HUDEP-2 (cell line): ENCODE measurements around the gene POR.
"Not testable (repeated sequence)": the region's sequence is repeated elsewhere in the genome, so short reads cannot be mapped to it uniquely, and the experiment has no call there.

Experiments
- DNase-seq, 76 experiments: peaks; one replicate each; lab custom pipeline; 2025; ENCODE audit not compliant: unreplicated experiment in 76 of 76; lab: John Stamatoyannopoulos, UW

The POR gene

DNA sequence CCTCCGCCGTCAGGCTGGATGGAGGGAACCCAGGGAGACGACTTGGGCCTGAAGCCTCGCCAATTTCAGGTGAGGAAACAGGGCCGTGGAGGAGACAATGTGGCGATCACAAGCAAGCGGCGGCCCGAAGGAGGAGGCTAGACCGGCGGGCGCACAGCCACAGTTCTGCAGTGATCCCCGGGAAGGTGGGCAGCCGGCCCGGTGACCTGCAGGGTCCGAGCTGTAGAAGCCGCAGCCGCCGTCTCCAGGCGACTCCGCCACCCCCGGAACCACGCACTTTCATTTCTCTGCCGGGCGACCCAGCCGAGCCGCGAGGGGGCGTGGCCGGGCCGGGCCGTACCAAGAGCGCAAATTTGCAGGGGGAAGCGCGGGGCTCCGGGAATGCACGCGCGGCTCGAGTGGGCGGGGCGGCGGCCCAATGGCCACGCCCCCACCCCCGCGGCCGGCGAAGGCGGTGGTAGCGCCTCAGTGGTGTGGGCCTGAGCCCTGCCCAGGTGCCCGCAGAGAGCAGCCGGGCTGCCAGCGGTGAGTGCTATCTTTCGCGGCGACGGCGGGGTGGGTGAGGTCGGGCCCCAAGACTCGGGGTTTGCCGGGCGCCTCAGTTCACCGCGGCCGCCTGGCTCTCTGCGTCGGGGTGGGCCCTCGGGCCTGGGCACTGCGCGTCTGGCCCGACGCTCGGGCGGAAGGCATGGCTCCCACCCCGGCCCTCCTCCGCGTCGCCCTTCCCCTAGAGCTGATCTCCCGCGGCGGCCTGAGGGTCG lies at the start of gene POR:
TSS of gene POR (plus strand) at position 501 of the 761 bp plus-strand sequence. CDS start 38,847 bp downstream, outside the sequence.
- DNase-seq, result peak; percentile 16 to 96 (median 88)

DNA sequence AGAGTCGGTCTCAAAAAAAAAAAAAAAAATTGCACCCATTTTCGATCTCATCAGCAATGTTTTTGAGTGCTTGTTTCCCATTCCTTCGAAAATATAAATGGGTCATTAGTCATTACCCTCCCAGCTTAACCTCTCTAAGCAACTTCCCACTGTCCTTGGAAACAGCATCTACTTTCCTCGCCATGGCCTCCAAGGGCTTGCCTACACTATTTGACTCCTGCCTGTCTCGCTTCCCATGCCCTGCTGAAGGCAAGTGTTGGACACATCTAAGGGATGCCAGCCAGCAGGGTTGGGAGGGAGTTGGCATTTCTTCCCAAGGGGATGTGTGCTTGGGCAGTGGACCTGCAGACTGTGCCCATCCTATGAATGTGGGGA lies 48.9 kb upstream of the POR start:
- DNase-seq, result no peak

DNA sequence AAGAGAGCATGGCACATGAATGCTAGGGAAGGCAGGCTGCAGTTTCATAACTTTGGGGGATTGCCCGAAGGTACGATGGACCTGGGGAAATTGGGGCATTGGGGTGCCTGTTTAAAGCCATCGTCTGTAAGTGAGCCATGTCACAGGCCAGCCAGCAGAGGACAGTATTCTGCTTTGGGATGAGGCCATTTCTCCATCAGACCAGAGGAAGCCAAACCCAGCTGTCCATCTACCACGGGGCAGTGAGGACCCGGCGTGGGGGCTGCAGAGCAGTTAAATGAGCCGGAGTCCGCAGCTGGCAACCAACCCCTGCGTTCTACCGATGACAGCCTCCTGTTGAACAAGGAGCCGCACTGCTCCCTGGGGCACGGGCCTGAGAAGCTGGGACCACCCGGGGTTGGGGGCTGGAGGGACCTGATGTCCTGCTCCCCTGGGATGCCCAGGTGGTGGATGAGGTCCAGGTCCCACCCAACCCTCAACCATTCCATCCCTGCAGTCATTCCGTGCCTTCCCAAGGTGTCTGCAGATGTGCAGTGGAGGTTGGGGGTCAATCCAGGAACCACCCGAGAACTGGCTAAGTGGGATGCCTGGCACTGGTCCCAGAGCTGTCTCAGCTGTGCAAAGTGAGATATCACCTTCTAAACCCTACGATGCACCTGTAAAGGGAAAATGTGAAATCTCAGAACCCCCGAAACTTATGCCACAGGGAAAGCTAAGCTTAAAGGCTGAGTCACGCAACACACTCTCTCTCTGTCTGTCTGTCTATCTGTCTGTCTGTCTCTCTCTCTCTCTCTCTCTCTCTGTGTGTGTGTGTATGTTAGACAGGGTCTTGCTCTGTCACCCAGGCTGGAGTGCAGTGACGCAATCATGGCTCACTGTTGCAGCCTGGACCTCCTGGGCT lies 48.2 kb upstream of the POR start:
- DNase-seq, result peak in 38 of 76 experiments; percentile 5 to 52 (median 26)

GRCh38 chr7:75867390-75867717 lies 47.6 kb upstream of the POR start:
- no peak for DNase-seq

- DNase-seq, result no peak
These were observed 46.8 kb upstream of the POR start for GRCh38 chr7:75868153-75868552.

- DNase-seq, result no peak
These were observed 45.1 kb upstream of the POR start for GRCh38 chr7:75869776-75870379.

DNA sequence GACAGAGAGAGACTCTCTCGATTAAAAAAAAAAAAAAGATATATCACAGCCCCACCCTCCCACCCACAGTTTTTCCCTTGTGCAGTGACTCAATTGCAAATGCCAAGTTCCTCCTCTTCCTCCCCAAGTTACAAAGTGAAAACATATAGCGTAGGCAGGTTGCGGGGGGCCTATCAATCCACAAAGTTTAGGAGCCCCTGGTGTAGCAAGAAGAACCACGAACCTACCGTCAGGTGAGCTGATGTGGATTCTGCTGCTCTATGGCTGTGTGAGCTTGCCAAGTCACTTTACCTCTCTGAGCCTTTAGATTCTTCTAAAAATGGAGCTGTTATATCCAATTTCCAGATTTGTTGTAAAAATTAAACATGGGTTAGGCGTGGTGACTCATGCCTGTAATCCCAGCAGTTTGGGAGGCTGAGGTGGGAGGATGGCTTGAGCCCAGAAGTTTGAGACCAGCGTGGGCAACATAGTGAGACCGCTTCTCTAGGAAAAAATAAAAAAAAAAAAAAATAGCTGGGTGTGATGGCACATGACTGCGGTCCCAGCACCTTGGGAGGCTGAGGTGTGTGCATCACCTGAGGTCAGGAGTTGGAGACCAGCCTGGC lies 44.3 kb upstream of the POR start:
- no peak for DNase-seq

- DNase-seq, result no peak
These were observed 42.7 kb upstream of the POR start for GRCh38 chr7:75872073-75872782.

DNA sequence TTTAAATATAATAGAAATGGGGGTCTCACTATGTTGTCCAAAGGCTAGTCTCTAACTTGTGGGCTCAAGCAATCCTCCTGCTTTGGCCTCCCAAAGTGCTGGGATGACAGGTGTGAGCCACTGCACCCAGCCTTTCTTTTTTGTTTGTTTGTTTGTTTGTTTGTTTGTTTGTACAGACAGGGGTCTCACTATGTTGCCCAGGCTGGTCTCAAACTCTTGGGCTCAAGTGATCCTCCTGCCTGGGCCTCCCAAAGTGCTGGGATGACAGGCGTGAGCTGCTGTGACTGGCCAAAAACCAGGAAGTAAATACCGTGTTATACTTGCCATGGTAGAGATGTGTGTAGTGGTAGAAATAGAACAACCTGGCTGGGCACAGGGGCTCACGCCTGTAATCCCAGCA lies 40.8 kb upstream of the POR start:
- not testable (repeated sequence) for DNase-seq

GRCh38 chr7:75875113-75876080 lies 39.6 kb upstream of the POR start:
- no peak for DNase-seq

- no peak for DNase-seq
These were observed 38.7 kb upstream of the POR start for GRCh38 chr7:75876126-75876881.

DNA sequence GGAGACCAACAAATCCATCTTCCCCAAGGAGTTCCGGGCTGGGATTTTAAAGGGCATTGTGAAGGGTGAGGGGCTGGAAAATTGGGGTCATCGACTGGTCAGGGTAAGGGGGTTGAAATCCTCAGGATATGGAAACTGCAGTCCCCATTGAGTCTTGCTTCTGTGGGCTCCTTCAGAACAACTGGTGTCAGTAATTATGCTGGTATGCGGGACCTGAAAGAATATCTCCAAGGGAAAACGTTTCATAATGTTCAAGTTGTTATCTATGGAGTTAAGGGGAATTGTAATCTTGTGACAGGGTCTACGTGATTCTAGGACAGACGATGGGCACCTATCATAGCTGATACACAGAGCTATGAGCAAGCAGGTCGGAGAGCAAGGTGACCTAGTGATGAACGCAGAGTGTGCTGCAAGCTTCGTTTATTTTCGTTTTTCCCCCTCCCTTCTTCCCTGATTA lies 36.6 kb upstream of the POR start:
- DNase-seq, result no peak

- DNase-seq, result peak in 74 of 76 experiments; percentile 34 to 95 (median 90)
These were observed 36.0 kb upstream of the POR start, which contains the start of gene RHBDD2 for GRCh38 chr7:75878769-75879611. Gene RHBDD2, plus strand, starts transcription at chr7:75879034. Its CDS starts 49 bp downstream, at chr7:75879083.

GRCh38 chr7:75879771-75880184 lies 35.2 kb upstream of the POR start:
- peak in 7 of 76 experiments; percentile 2 to 34 (median 30) for DNase-seq

GRCh38 chr7:75880242-75880641 lies 34.7 kb upstream of the POR start:
- DNase-seq, result no peak

DNA sequence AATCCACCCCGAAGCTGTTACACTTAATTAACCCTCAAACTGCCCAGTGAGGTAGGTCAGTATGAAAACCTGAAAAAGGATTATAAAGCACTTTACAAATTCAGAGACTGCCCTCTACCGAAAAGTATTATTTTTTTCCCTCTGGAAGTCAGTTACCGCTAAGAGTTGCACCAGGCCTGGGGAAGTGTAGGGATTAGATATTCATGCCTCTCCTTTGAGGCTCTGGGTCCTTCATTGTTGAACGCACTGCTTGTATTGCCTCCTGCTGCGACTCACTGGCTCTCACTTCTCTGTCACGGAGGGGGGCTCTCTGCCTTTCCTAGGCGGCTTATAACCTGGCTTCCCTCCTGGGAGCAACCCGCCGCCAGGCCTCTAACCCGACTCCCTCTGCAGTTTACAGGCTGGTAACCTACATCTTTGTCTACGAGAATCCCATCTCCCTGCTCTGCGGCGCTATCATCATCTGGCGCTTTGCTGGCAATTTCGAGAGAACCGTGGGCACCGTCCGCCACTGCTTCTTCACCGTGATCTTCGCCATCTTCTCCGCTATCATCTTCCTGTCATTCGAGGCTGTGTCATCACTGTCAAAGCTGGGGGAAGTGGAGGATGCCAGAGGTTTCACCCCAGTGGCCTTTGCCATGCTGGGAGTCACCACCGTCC lies 33.4 kb upstream of the POR start:
- DNase-seq, result no peak

DNA sequence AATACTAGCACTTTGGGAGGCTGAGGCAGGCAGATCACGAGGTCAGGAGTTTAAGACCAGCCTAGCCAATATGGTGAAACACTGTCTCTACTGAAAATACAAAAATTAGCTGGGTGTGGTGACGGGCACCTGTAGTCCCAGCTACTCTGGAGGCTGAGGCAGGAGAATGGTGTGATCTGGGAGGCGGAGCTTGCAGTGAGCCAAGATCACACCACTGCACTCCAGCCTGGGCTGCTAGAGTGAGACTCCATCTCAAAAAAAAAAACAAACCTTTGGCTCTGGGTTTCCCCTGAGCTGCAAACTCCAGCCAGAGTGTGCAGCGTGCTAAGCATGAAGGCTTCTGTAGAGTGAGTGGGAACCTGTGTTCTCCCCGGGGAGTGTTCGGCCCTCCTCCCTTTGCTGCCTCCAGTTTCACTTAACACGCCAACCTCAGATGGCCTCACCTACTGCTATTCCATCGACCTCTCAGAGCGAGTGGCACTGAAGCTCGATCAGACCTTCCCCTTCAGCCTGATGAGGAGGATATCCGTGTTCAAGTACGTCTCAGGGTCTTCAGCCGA lies 31.6 kb upstream of the POR start:
- not testable (repeated sequence) for DNase-seq
